ENCODE measurements around the gene CNIH2.
"Not testable (repeated sequence)": the region's sequence is repeated elsewhere in the genome, so short reads cannot be mapped to it uniquely, and the experiment has no call there.

Gene CNIH2

GRCh38 chr11:66293352-66293751 is 15.4 kb downstream of the CNIH2 start:
- no peaks in the 10 kb centered on the region for H3K36me3 ChIP-seq (ENCODE audit: insufficient read depth, low read length)
- 77% methylated on average over 3 of the region's 4 CpGs for WGBS

GRCh38 chr11:66293777-66294625 is 16.0 kb downstream of the CNIH2 start:
- no peak overlapping the region for H3K9ac ChIP-seq (ENCODE audit: low read depth, low read length)
- no peaks in the 10 kb centered on the region for H3K36me3 ChIP-seq (ENCODE audit: insufficient read depth, low read length)
- H3K4me3 ChIP-seq (ENCODE audit: low read length): no peak overlapping the region
- H3K27ac ChIP-seq (ENCODE audit: low read depth, low read length): no peak overlapping the region
- H3K9me3 ChIP-seq (ENCODE audit: insufficient read depth, low read depth, low read length): no peaks in the 10 kb centered on the region
- H3K4me1 ChIP-seq (ENCODE audit: insufficient read depth, low read length): peaks cover 8% of the 10 kb centered on the region; the same call in 1 of the 2 replicates
- peaks cover 37% of the 10 kb centered on the region for H3K27me3 ChIP-seq (ENCODE audit: insufficient read depth, low read length)
- WGBS: 91% methylated on average over 30 of the region's 30 CpGs

More at GRCh38 chr11:66293352-66293751, 15.4 kb downstream of the CNIH2 start:
- no peak overlapping the region for H3K27ac ChIP-seq (ENCODE audit: low read depth, low read length)
- H3K9me3 ChIP-seq (ENCODE audit: insufficient read depth, low read depth, low read length): no peaks in the 10 kb centered on the region
- H3K9ac ChIP-seq (ENCODE audit: low read depth, low read length): no peak overlapping the region
- peaks cover 37% of the 10 kb centered on the region for H3K27me3 ChIP-seq (ENCODE audit: insufficient read depth, low read length)
- peaks cover 8% of the 10 kb centered on the region; the same call in 1 of the 2 replicates for H3K4me1 ChIP-seq (ENCODE audit: insufficient read depth, low read length)
- no peak overlapping the region for H3K4me3 ChIP-seq (ENCODE audit: low read length)

GRCh38 chr11:66294626-66295620 is 16.9 kb downstream of the CNIH2 start:
- Histone ChIP-seq H3K9ac (ENCODE audit: low read depth, low read length) (no peak overlapping the region), H3K36me3 (ENCODE audit: insufficient read depth, low read length) (no peaks in the 10 kb centered on the region), H3K4me1 (ENCODE audit: insufficient read depth, low read length) (peaks cover 8% of the 10 kb centered on the region; the same call in 1 of the 2 replicates), H3K27me3 (ENCODE audit: insufficient read depth, low read length) (peaks cover 34% of the 10 kb centered on the region), H3K9me3 (ENCODE audit: insufficient read depth, low read depth, low read length) (no peaks in the 10 kb centered on the region), H3K27ac (ENCODE audit: low read depth, low read length) (no peak overlapping the region), H3K4me3 (ENCODE audit: low read length) (no peak overlapping the region)
- 96% methylated on average over 123 of the region's 123 CpGs for WGBS

- Histone ChIP-seq H3K36me3 (ENCODE audit: insufficient read depth, low read length) (no peaks in the 10 kb centered on the region), H3K4me3 (ENCODE audit: low read length) (no peak overlapping the region), H3K9ac (ENCODE audit: low read depth, low read length) (no peak overlapping the region), H3K27ac (ENCODE audit: low read depth, low read length) (peak overlapping the region; percentile 40; the same call in 1 of the 2 replicates), H3K27me3 (ENCODE audit: insufficient read depth, low read length) (peaks cover 8% of the 10 kb centered on the region), H3K9me3 (ENCODE audit: insufficient read depth, low read depth, low read length) (no peaks in the 10 kb centered on the region), H3K4me1 (ENCODE audit: insufficient read depth, low read length) (peaks cover 4% of the 10 kb centered on the region; the same call in 1 of the 2 replicates)
- WGBS: 49% methylated on average over 8 of the region's 8 CpGs
These were observed 19.6 kb downstream of the CNIH2 start for GRCh38 chr11:66297610-66298009.

- Histone ChIP-seq H3K27me3 (ENCODE audit: insufficient read depth, low read length) (no peaks in the 10 kb centered on the region), H3K9ac (ENCODE audit: low read depth, low read length) (no peak overlapping the region), H3K4me1 (ENCODE audit: insufficient read depth, low read length) (peaks cover 4% of the 10 kb centered on the region; the same call in 1 of the 2 replicates), H3K9me3 (ENCODE audit: insufficient read depth, low read depth, low read length) (no peaks in the 10 kb centered on the region), H3K36me3 (ENCODE audit: insufficient read depth, low read length) (no peaks in the 10 kb centered on the region), H3K27ac (ENCODE audit: low read depth, low read length) (no peak overlapping the region), H3K4me3 (ENCODE audit: low read length) (no peak overlapping the region)
- 95% methylated on average over 3 of the region's 3 CpGs for WGBS
These were observed 21.2 kb downstream of the CNIH2 start for GRCh38 chr11:66299186-66299585.

- Histone ChIP-seq H3K36me3 (ENCODE audit: insufficient read depth, low read length) (no peaks in the 10 kb centered on the region), H3K4me3 (ENCODE audit: low read length) (no peak overlapping the region), H3K27me3 (ENCODE audit: insufficient read depth, low read length) (no peaks in the 10 kb centered on the region), H3K27ac (ENCODE audit: low read depth, low read length) (no peak overlapping the region), H3K4me1 (ENCODE audit: insufficient read depth, low read length) (peaks cover under 1% of the 10 kb centered on the region; the same call in 1 of the 2 replicates), H3K9ac (ENCODE audit: low read depth, low read length) (no peak overlapping the region), H3K9me3 (ENCODE audit: insufficient read depth, low read depth, low read length) (no peaks in the 10 kb centered on the region)
- 89% methylated on average over 12 of the region's 12 CpGs for WGBS
These were observed 24.7 kb downstream of the CNIH2 start for GRCh38 chr11:66302656-66303055.

- Histone ChIP-seq H3K9me3 (ENCODE audit: insufficient read depth, low read depth, low read length) (no peaks in the 10 kb centered on the region), H3K36me3 (ENCODE audit: insufficient read depth, low read length) (no peaks in the 10 kb centered on the region), H3K4me3 (ENCODE audit: low read length) (no peak overlapping the region), H3K27ac (ENCODE audit: low read depth, low read length) (no peak overlapping the region), H3K4me1 (ENCODE audit: insufficient read depth, low read length) (peaks cover 12% of the 10 kb centered on the region), H3K27me3 (ENCODE audit: insufficient read depth, low read length) (no peaks in the 10 kb centered on the region), H3K9ac (ENCODE audit: low read depth, low read length) (no peak overlapping the region)
- WGBS: 92% methylated on average over 3 of the region's 3 CpGs
These were observed 31.5 kb downstream of the CNIH2 start for GRCh38 chr11:66309475-66309874.

- Histone ChIP-seq H3K27me3 (ENCODE audit: insufficient read depth, low read length) (no peaks in the 10 kb centered on the region), H3K9me3 (ENCODE audit: insufficient read depth, low read depth, low read length) (no peaks in the 10 kb centered on the region), H3K27ac (ENCODE audit: low read depth, low read length) (no peak overlapping the region), H3K9ac (ENCODE audit: low read depth, low read length) (no peak overlapping the region), H3K36me3 (ENCODE audit: insufficient read depth, low read length) (no peaks in the 10 kb centered on the region), H3K4me3 (ENCODE audit: low read length) (no peak overlapping the region), H3K4me1 (ENCODE audit: insufficient read depth, low read length) (peaks cover 12% of the 10 kb centered on the region)
- WGBS: 97% methylated on average over 8 of the region's 8 CpGs
These were observed 32.3 kb downstream of the CNIH2 start for GRCh38 chr11:66310324-66310723.

- H3K4me3 ChIP-seq (ENCODE audit: low read length); H3K27ac ChIP-seq (ENCODE audit: low read depth, low read length); H3K36me3 ChIP-seq (ENCODE audit: insufficient read depth, low read length); H3K9ac ChIP-seq (ENCODE audit: low read depth, low read length); H3K9me3 ChIP-seq (ENCODE audit: insufficient read depth, low read depth, low read length); H3K27me3 ChIP-seq (ENCODE audit: insufficient read depth, low read length): not testable (repeated sequence)
- 87% methylated on average over 18 of the region's 18 CpGs for WGBS
- peaks cover 12% of the 10 kb centered on the region for H3K4me1 ChIP-seq (ENCODE audit: insufficient read depth, low read length)
These were observed 32.9 kb downstream of the CNIH2 start for GRCh38 chr11:66310803-66311440.

GRCh38 chr11:66311470-66311964 is 33.5 kb downstream of the CNIH2 start:
- Histone ChIP-seq H3K9ac (ENCODE audit: low read depth, low read length) (peak overlapping the region; percentile 50), H3K9me3 (ENCODE audit: insufficient read depth, low read depth, low read length) (no peaks in the 10 kb centered on the region), H3K36me3 (ENCODE audit: insufficient read depth, low read length) (no peaks in the 10 kb centered on the region), H3K4me3 (ENCODE audit: low read length) (peak overlapping the region; percentile 65), H3K27ac (ENCODE audit: low read depth, low read length) (peak overlapping the region; percentile 54; the same call in 1 of the 2 replicates), H3K4me1 (ENCODE audit: insufficient read depth, low read length) (peaks cover 12% of the 10 kb centered on the region), H3K27me3 (ENCODE audit: insufficient read depth, low read length) (no peaks in the 10 kb centered on the region)
- 17% methylated on average over 24 of the region's 26 CpGs for WGBS

All from HUES64 (cell line).